NCI-H146 treated with DMSO at 0.1 percent for 48 hours (cell line): Measurements from ENCODE around the gene HECTD2.
"Not testable (repeated sequence)": the region's sequence is repeated elsewhere in the genome, so short reads cannot be mapped to it uniquely, and the experiment has no call there.

ENCODE experiments used
- DNase-seq: peaks from one replicate; lab custom pipeline; 2025; ENCODE audit not compliant: unreplicated experiment; lab: John Stamatoyannopoulos, UW

Gene HECTD2

DNA sequence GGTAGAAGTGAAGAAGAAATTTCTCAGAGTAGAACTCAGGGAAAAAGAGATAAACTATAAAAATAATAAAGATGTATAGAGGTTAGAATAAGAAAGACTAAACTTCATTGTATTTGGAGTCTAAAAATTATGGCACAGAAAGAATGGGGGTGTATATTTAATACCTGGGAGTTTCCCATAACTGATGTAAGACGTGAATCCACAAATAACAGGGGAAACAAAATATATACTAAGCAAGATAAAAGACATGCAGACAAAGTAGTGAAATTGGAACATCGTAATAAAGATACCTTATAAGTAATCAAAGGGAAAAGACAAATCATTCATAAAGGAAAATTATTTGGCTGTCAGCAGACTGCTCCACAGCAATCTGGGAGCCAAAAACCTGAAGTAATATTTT is 62.8 kb downstream of the HECTD2 start:
- DNase-seq: no peak

DNA sequence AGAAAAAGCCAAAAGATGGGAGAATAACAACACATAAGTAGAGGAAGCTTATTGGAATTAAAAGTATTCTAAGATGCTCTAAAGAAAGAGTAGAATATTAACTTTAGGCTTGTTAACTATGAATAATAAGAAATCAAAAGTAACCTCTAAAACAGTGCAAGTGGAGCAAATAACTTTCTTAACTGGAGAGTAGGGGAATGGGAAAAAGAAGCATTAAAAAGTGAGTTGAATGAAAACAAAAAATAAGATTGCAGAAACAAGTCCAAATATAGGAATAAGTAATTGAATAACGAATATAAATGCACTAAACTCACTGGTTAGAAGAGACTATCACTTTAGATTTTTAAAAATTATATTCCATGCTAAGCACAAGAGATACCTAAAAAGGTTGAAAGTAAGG is 63.9 kb downstream of the HECTD2 start:
- DNase-seq: no peak

GRCh38 chr10:91477236-91477635 is 67.1 kb downstream of the HECTD2 start:
- DNase-seq: no peak

DNA sequence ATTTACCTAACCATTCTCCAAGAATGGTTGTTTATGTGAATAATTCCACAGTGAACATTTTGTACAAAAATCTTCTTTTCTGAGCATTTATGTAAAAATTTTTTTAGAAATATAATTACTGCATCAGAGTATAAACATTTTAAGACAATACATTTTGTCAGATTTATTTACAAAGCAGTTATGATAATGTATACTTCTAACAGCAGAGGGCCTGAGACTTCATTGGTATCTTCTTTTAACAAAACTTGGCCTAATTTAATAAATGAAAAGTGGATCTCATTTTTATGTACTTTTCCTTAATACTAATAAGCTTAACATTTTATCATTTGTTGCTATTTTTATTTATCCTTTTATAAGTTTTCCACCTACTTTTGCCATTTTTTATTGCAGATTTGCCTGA is 69.4 kb downstream of the HECTD2 start:
- no peak for DNase-seq

GRCh38 chr10:91487911-91488582 is 77.9 kb downstream of the HECTD2 start:
- no peak for DNase-seq

- no peak for DNase-seq
Observed at GRCh38 chr10:91493313-91493712, 83.2 kb downstream of the HECTD2 start.

DNA sequence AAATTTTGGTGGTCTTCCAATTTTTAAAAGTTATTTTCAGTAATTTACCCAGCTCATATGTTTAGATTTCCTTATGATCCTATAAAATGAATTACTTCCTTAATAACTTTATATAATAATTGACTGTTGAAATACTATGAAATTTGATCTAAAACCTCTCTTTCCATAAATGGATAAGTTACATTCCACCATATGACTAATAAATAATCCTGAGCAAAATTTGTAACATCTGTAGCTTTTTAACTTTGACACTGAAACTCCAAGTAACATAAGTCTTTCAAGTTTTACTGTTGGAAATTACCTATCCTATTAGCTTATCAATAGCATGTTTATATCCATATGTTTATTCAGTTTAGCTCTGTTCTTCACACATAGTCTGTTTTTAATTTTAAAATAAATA is 85.3 kb downstream of the HECTD2 start:
- DNase-seq: no peak

DNA sequence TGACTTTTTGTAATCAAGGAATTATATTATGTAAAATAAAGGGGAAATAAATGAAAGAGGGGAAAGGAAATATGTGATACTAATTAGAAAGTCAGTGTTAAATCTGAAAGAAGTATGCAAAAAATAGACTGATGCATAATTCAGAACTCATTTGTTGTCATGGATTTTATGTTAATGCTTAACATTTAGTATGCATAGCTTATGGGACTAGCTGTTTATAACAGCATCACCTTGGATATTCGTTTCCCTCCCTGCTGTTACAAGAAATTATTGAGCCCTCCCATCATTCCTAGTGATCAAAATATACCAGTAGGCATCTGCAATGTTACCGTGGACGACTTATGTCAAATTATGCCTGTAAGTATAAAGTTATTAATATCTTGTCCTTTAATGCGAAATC is 85.9 kb downstream of the HECTD2 start:
- no peak for DNase-seq

GRCh38 chr10:91511549-91512330 is 101.6 kb downstream of the HECTD2 start:
- no peak for DNase-seq

DNA sequence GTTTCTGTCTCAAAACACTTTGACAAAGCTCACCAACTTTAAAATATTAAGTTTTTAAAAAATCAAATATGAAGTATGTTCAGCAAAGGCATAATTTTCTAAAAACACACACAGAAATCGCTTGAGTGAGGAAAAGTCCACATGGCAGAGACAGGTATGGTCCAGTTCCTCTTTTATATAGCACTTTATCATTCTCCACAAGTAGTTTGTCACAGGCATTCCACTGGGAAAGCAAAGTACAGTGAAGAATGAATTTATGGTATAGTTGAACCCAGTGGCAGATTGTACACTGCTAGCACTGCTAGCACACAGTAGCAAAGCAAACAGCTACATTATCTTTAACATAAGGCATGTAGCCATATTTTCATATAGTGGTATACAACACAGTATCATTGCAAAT is 102.3 kb downstream of the HECTD2 start:
- DNase-seq: no peak

DNA sequence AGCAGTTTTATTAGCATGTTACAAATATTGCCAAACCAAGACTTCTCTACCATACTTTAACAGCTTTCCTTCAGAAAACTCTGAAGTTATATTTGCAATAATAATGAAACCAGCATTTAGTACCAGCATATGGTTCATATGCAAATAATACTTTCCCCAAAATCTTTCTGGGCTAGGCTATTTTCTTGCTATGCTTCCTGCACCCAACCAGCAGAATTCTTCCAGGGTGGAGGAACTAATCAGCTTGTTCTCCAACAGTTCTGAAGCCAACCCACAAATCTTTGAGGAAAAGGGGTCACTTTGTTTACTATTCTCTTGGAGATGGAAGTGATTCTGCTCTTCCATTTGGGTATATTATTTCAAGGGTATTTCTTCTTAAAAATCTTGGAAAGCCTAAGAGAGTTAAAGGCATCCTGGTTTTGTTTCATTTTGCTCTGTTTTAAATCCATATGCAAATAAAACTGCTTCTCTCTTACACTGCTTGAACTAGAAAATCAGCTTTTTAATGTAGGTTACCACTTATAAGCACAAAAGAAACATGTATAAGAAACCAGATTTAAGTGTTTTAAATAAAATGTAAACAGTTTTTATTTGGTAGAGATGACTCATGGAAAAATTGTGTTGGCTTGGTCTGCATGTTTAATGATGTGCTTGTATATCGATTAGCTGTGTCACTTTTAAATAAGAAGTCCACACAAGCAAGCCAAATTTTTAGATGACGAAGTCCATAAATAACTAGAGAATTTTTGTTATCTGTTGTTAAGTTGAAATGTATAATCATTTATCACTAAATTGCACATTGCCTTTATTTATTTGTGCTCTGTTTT is 103.7 kb downstream of the HECTD2 start:
- DNase-seq: no peak

- DNase-seq: no peak
Observed at GRCh38 chr10:91514787-91515186, 104.6 kb downstream of the HECTD2 start.

DNA sequence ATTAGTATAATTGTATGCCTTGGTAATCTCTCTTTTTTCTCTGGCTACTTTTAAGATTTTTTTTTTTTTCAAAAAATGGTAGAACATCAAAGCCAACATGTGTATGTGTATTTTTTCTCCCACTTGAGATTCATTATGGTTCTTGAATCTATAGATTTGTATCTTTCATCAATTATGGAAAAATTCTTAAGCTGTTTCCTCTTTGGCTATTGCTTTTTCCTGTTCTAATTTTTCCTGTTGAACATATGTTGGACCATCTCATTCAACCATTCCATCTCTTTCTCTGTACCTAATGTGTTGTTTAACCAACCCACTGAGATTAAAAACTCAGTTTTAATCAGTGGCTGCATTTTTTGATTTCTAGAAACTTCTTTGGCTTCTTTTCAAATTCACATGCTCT is 107.2 kb downstream of the HECTD2 start:
- no peak for DNase-seq

DNA sequence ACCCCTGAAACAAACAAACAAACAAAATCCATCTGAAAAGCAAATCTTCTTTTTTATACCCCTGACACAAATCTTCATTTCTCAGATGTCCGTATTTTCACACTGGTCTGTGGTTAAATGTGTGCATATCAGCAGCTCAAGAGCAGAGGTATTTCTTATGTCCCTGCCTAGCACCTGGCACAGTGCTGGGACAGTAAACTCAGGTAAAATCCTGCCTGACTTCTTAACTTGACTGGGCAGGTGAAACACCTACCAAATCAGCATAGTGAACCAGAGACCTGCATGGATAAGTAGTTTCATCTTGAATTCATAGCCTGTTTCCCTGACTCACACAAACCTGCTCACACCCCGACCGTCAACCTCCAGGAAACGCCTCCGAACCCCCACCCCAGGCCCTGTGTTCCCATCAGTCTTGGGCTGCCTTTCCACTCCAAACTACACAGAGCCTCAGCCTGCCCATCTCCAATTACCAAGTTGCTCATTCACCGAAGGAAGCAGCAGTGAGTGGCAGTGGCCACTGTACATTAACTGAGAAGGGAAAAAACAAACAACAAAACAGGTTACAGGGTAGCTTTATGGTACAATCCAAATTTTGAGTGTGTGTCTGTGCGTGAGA is 109.9 kb downstream of the HECTD2 start:
- no peak for DNase-seq

DNA sequence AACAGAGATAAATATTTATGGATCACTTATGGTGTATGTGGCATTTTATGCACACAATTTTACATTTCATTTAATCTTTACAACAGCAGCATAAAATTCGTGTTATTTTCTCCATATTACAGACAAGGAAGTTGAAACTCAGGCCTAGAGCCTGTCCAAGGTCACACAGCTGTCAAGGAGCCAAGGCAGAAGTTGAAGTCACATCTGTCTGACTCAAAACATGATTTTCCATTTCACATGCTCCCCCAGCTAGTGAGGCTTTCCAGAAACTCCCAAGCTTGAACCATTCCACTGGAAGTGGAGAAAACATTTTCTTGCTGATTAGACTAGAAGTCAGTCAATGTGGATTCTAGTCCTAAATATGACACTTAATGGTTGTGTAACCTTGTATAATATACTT is 110.5 kb downstream of the HECTD2 start:
- no peak for DNase-seq

DNA sequence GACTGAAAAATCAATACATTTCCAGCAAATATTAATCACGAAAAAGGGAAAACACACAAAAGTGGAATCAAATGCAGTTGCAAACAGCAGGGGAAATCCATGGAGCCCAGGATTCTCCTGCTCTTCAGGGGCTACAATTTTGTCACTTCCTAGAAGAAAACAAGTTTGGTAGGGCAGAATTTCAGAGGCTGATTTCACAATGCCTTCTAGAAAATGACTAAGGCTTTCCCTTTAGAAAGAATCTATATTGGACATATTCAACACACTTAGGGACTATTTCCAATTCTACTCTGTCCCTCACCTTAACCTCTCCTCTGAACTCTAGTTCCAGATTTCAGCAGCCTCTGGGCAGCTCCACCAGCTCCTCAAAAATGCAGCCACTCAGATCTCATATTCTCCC is 111.3 kb downstream of the HECTD2 start:
- no peak for DNase-seq

GRCh38 chr10:91525896-91526712 is 116.0 kb downstream of the HECTD2 start:
- DNase-seq: no peak

DNA sequence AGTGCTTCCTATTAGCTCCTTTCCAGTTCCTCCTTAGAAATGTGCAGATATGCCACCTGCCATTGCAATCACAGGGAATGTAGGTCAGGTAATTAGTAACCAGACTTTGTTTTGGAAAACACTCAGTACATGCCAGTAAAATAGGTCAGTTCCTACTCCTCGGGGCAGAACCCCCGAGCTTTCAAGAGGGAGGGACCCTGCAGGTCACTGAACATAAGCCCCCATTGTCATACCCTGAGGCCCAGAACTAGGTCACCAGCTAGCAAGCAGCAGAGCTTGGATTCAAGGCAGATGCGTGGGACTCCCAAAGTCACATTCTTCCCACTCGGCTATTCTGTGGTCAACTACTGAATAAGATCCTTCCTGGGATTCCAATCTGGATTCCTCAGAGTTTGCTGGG is 117.9 kb downstream of the HECTD2 start:
- DNase-seq: no peak

- no peak for DNase-seq
Observed at GRCh38 chr10:91528768-91529167, 118.6 kb downstream of the HECTD2 start.

GRCh38 chr10:91534789-91535188 is 124.6 kb downstream of the HECTD2 start:
- not testable (repeated sequence) for DNase-seq

DNA sequence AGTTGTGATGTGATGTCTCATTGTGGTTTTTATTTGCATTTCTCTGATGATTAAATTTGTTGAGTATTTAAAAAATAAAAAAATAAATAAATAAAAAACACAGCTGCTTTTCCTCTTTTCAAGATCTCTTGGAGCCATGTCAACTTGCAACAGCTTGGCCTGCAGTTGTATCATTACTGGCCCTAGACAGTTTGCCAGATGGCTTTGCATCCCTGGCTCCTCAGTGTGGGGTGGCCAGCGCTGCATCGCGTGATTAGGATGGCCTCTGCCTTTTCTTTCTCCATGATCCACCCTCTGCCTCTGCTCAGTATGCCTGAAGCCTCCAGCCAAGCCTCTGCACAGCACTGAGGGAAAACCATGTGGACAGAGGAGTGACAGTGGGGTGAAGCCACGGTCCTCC is 126.0 kb downstream of the HECTD2 start:
- no peak for DNase-seq
